H9 (cell line): ENCODE results near the gene COMMD1. TPM values are rescaled to one million over a fixed set of nuclear protein-coding genes. Genes with fewer than 3 reads are reported as not detected.

ENCODE experiments used
- DNase-seq: peaks from one replicate; pipeline ENCODE4 v3.0.0-alpha.2; 2017
- H2AFZ ChIP-seq: one replicate; pipeline ENCODE4 v1.6.1; 2013; ENCODE audit warnings: mild to moderate bottlenecking, low read length, control low read depth, moderate library complexity
- H2AK5ac ChIP-seq: 2 replicates; pipeline ENCODE4 v1.6.1; 2013; ENCODE audit warnings: low read length, control low read depth, mixed read lengths; ENCODE audit not compliant: insufficient read length
- H2BK120ac ChIP-seq: one replicate; pipeline ENCODE4 v1.6.1; 2013; ENCODE audit warnings: low read depth, mild to moderate bottlenecking, low read length, control low read depth, inconsistent platforms; ENCODE audit not compliant: poor library complexity, severe bottlenecking
- H2BK12ac ChIP-seq: 2 replicates; pipeline ENCODE4 v1.6.1; 2013; ENCODE audit warnings: low read length, control low read depth, mixed read lengths, low read depth; ENCODE audit not compliant: insufficient read length
- H2BK15ac ChIP-seq: 2 replicates; pipeline ENCODE4 v1.6.1; 2013; ENCODE audit warnings: low read depth, low read length, control low read depth
- H2BK20ac ChIP-seq: one replicate; pipeline ENCODE4 v1.6.1; 2013; ENCODE audit warnings: low read depth, mild to moderate bottlenecking, low read length, control low read depth, inconsistent platforms; ENCODE audit not compliant: poor library complexity, severe bottlenecking
- H2BK5ac ChIP-seq: 2 replicates; pipeline ENCODE4 v1.6.1; 2013; ENCODE audit warnings: low read length, control low read depth, mixed read lengths; ENCODE audit not compliant: insufficient read length
- H3K14ac ChIP-seq: 2 replicates; pipeline ENCODE4 v1.6.1; 2013; ENCODE audit warnings: low read length, control low read depth; ENCODE audit not compliant: insufficient read depth
- H3K18ac ChIP-seq: 2 replicates; pipeline ENCODE4 v1.6.1; 2013; ENCODE audit warnings: low read depth, mild to moderate bottlenecking, mixed read lengths, low read length, control low read depth; ENCODE audit not compliant: insufficient read length
- H3K23ac ChIP-seq: 2 replicates; pipeline ENCODE4 v1.6.1; 2013; ENCODE audit warnings: low read length, control low read depth, mixed read lengths, low read depth; ENCODE audit not compliant: insufficient read length
- H3K23me2 ChIP-seq: 2 replicates; pipeline ENCODE4 v1.6.1; 2013; ENCODE audit warnings: low read depth, mild to moderate bottlenecking, mixed read lengths, low read length, control low read depth; ENCODE audit not compliant: insufficient read length, poor library complexity, severe bottlenecking
- H3K27ac ChIP-seq: 2 replicates; pipeline ENCODE4 v1.5.1; 2013; ENCODE audit warnings: low read length, control low read depth, mixed read lengths, low read depth; ENCODE audit not compliant: insufficient read length
- H3K27me3 ChIP-seq: 2 replicates; pipeline ENCODE4 v1.6.1; 2013; ENCODE audit warnings: low read length, control low read depth, inconsistent platforms; ENCODE audit not compliant: insufficient read depth
- H3K4ac ChIP-seq: 2 replicates; pipeline ENCODE4 v1.6.1; 2013; ENCODE audit warnings: low read depth, mild to moderate bottlenecking, control low read depth, inconsistent platforms, low read length, moderate library complexity
- H3K4me1 ChIP-seq: 2 replicates; pipeline ENCODE4 v1.6.1; 2013; ENCODE audit warnings: low read length, control low read depth, inconsistent platforms; ENCODE audit not compliant: insufficient read depth
- H3K4me2 ChIP-seq: 2 replicates; pipeline ENCODE4 v1.6.1; 2013; ENCODE audit warnings: low read length, control low read depth, mixed read lengths; ENCODE audit not compliant: insufficient read length, insufficient read depth
- H3K56ac ChIP-seq: 2 replicates; pipeline ENCODE4 v1.6.1; 2013; ENCODE audit warnings: low read depth, mild to moderate bottlenecking, mixed read lengths, low read length, control low read depth; ENCODE audit not compliant: insufficient read length
- H3K79me1 ChIP-seq: 2 replicates; pipeline ENCODE4 v1.6.1; 2013; ENCODE audit warnings: low read depth, mild to moderate bottlenecking, moderate library complexity, low read length, control low read depth, inconsistent platforms; ENCODE audit not compliant: insufficient read depth, poor library complexity, severe bottlenecking
- H3K79me2 ChIP-seq: 2 replicates; pipeline ENCODE4 v1.6.1; 2013; ENCODE audit warnings: low read length, control low read depth, inconsistent platforms; ENCODE audit not compliant: insufficient read depth
- H3K9ac ChIP-seq: 2 replicates; pipeline ENCODE4 v1.6.1; 2013; ENCODE audit warnings: low read length, control low read depth, mixed read lengths; ENCODE audit not compliant: insufficient read length; ENCODE audit errors: extremely low read depth
- H3K9me3 ChIP-seq: one replicate; pipeline ENCODE4 v1.6.1; 2013; ENCODE audit warnings: low read depth, low read length, inconsistent platforms; ENCODE audit not compliant: control insufficient read depth
- H3T11ph ChIP-seq: one replicate; pipeline ENCODE4 v1.6.1; 2013; ENCODE audit warnings: mild to moderate bottlenecking, low read length, control low read depth, inconsistent platforms
- H4K20me1 ChIP-seq: one replicate; pipeline ENCODE4 v1.6.1; 2013; ENCODE audit not compliant: control insufficient read depth, insufficient read length, insufficient read depth
- H4K5ac ChIP-seq: 2 replicates; pipeline ENCODE4 v1.6.1; 2013; ENCODE audit warnings: low read depth, mild to moderate bottlenecking, mixed read lengths, low read length, control low read depth; ENCODE audit not compliant: insufficient read length
- H4K8ac ChIP-seq: replicated peaks from 2 replicates; pipeline ENCODE4 v1.6.1; 2013; ENCODE audit warnings: low read length, control low read depth, mixed read lengths, low read depth; ENCODE audit not compliant: insufficient read length
- H4K91ac ChIP-seq: 2 replicates; pipeline ENCODE4 v1.6.1; 2013; ENCODE audit warnings: low read depth, mild to moderate bottlenecking, moderate library complexity, mixed read lengths, low read length, control low read depth; ENCODE audit not compliant: insufficient read length
- H3K27ac Mint-ChIP-seq, 3 experiments: 2 replicates in 2 of 3; 3 replicates in 1 of 3; pipeline ENCODE4 v1.8.0; 2020 to 2021; ENCODE audit warnings: mixed read lengths in 3 of 3, mild to moderate bottlenecking in 1 of 3, moderate library complexity in 1 of 3
- H3K27me3 Mint-ChIP-seq: 2 replicates; pipeline ENCODE4 v1.8.0; 2021; ENCODE audit warnings: low read depth, mild to moderate bottlenecking, moderate library complexity, mixed read lengths
- H3K36me3 Mint-ChIP-seq, 3 experiments: 2 replicates in 2 of 3; 3 replicates in 1 of 3; pipeline ENCODE4 v1.8.0; 2020 to 2021; ENCODE audit warnings: low read depth in 3 of 3, mixed read lengths in 3 of 3; ENCODE audit not compliant: insufficient read depth in 1 of 3
- H3K4me1 Mint-ChIP-seq, 2 experiments: 2 replicates each; pipeline ENCODE4 v1.8.0; 2020; ENCODE audit warnings: mixed read lengths in 2 of 2
- H3K4me3 Mint-ChIP-seq, 2 experiments: 2 replicates in 1 of 2; 3 replicates in 1 of 2; pipeline ENCODE4 v1.8.0; 2020 to 2021; ENCODE audit warnings: mild to moderate bottlenecking in 2 of 2, mixed read lengths in 2 of 2, moderate library complexity in 1 of 2
- H3K9me3 Mint-ChIP-seq, 2 experiments: 2 replicates in 1 of 2; 3 replicates in 1 of 2; pipeline ENCODE4 v1.8.0; 2020; ENCODE audit warnings: mild to moderate bottlenecking in 2 of 2, mixed read lengths in 2 of 2, moderate library complexity in 1 of 2
- CTCF ChIP-seq: fragments of 200-600 bp; sonication (generic); conservative IDR thresholded peaks from 3 replicates; pipeline ENCODE4 v1.8.0; 2021; ENCODE audit warnings: antibody characterized with exemption, mild to moderate bottlenecking
- WGBS: extraction: QIAGEN DNeasy Blood & Tissue Kit; methylation state at CpG from one replicate; pipeline ENCODE4 v1.1.7; 2013; ENCODE audit warnings: missing lambda C conversion rate, low lambda C conversion rate, mixed read lengths; ENCODE audit not compliant: insufficient read length; ENCODE audit errors: extremely low coverage; 5-methylcytosine and 5-hydroxymethylcytosine counted together
- total RNA-seq: library from RNA; stranded (reverse); gene quantifications from 2 replicates; pipeline ENCODE4 v1.2.1, GENCODE V29; 2021

Gene COMMD1
- total RNA-seq, 1 experiment from 2014 or later, result 31.5 TPM

GRCh38 chr2:62099523-62100175, 194.2 kb downstream of the COMMD1 start:
- H3K23ac ChIP-seq, result no peak overlapping the region
- no peak overlapping the region for H2AK5ac ChIP-seq
- H2BK15ac ChIP-seq, result no peak overlapping the region
- H4K8ac ChIP-seq, result no peak overlapping the region
- H3K56ac ChIP-seq, result no peak overlapping the region
- no peaks in the 10 kb centered on the region for H3K27me3 ChIP-seq
- no peak for TF ChIP-seq CTCF
- no peak overlapping the region for H3K14ac ChIP-seq
- Mint-ChIP-seq H3K4me1 (peaks cover 30 to 31% of the 10 kb centered on the region in 2 experiments), H3K27me3 (no peaks in the 10 kb centered on the region), H3K36me3 (no peaks in the 10 kb centered on the region), H3K9me3 (no peaks in the 10 kb centered on the region), H3K4me3 (no peak overlapping the region), H3K27ac (0 out of 7 replicates have a peak overlapping the region, but pooled peaks of 1 of the 3 experiments have one; percentile 5)
- no peak overlapping the region for H2BK20ac ChIP-seq
- H2BK12ac ChIP-seq, result no peak overlapping the region
- no peaks in the 10 kb centered on the region; the same call in 1 of the 2 replicates for H3K4me1 ChIP-seq
- H3K79me2 ChIP-seq, result no peaks in the 10 kb centered on the region
- H3K4me2 ChIP-seq, result no peak overlapping the region
- no peaks in the 10 kb centered on the region for H3K23me2 ChIP-seq
- H3K9ac ChIP-seq, result no peak overlapping the region
- H2BK5ac ChIP-seq, result no peak overlapping the region
- WGBS, result no CpG with 5 or more reads among the region's 10 CpGs
- no peaks in the 10 kb centered on the region for H4K20me1 ChIP-seq
- H3K9me3 ChIP-seq, result no peaks in the 10 kb centered on the region
- no peak overlapping the region for H4K91ac ChIP-seq
- no peak overlapping the region for H3K18ac ChIP-seq
- no peak overlapping the region for H3K27ac ChIP-seq
- no peak for DNase-seq
- no peak overlapping the region for H2AFZ ChIP-seq
- H3T11ph ChIP-seq, result no peak overlapping the region
- H3K4ac ChIP-seq, result no peak overlapping the region
- no peak overlapping the region for H4K5ac ChIP-seq
- no peaks in the 10 kb centered on the region for H3K79me1 ChIP-seq
- H2BK120ac ChIP-seq, result no peak overlapping the region
